Gastrocnemius medialis (tissue), 4 donors: ENCODE results near the gene CHN2.

Experiments
- CTCF ChIP-seq, 5 experiments: fragments of 450-650 bp in 3 of 5; fragments of 200-600 bp in 2 of 5; sonication (generic) in 2 of 5; IDR thresholded peaks in 4 of 5; conservative IDR thresholded peaks in 1 of 5; 1 replicate in 4 of 5; 2 replicates in 1 of 5; pipeline ENCODE4 v1.5.1; 2016 to 2019; ENCODE audit warnings: antibody characterized with exemption in 5 of 5, mild to moderate bottlenecking in 3 of 5, moderate library complexity in 3 of 5
- POLR2A ChIP-seq, 2 donors: fragments of 450-650 bp; IDR thresholded peaks; one replicate each; pipeline ENCODE4 v1.6.1; 2017; ENCODE audit warnings: antibody characterized with exemption in 2 of 2, mild to moderate bottlenecking in 2 of 2, moderate library complexity in 2 of 2

GRCh38 chr7:29401769-29402168 is 207.2 kb downstream of the CHN2 start:
- TF ChIP-seq CTCF (IDR thresholded peaks at IDR 0.05 in 4 of 5, conservative IDR thresholded peaks at IDR 0.05 in 1 of 5) (no peak), POLR2A (IDR thresholded peaks at IDR 0.05) (no peak)
